SK-N-MC (cell line): ENCODE data around the gene PPIL6.

Experiments
- EZH2 ChIP-seq: fragments of 200-600 bp; sonication (generic); IDR thresholded peaks from one replicate; pipeline ENCODE4 v1.6.1; 2017; ENCODE audit warnings: antibody characterized with exemption
- POLR2AphosphoS5 ChIP-seq: IDR thresholded peaks from 2 replicates; pipeline ENCODE4 v1.6.1; 2012; ENCODE audit warnings: mild to moderate bottlenecking, low read depth, low read length, borderline replicate concordance

DNA sequence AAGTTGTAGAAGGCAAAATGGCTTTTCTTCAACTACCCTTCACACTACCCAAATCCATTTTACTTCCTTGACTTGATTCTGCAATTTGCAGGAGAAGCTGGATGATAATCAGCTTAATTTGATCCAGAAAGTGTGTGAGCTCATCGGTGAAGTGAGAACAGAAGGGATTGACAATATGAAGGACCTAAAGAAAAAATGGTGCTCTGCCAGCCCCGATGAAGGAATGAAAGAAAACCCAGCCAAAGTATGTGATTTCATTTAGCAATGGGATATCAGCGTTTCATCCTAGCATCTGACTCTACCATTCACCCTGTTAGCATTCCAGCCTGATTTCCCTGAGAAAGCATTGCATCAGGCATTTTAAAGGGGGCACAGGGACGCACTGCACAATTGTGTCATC lies 99.6 kb downstream of the PPIL6 start:
- TF ChIP-seq POLR2AphosphoS5 (no peak), EZH2 (no peak)
